Bone marrow (tissue), 2 donors: ENCODE results near the gene VWA8.
"Not testable (repeated sequence)": the region's sequence is repeated elsewhere in the genome, so short reads cannot be mapped to it uniquely, and the experiment has no call there.

Experiments used
- DNase-seq, 2 donors: peaks; one replicate each; lab custom pipeline; 2025; lab: John Stamatoyannopoulos, UW

Gene VWA8

DNA sequence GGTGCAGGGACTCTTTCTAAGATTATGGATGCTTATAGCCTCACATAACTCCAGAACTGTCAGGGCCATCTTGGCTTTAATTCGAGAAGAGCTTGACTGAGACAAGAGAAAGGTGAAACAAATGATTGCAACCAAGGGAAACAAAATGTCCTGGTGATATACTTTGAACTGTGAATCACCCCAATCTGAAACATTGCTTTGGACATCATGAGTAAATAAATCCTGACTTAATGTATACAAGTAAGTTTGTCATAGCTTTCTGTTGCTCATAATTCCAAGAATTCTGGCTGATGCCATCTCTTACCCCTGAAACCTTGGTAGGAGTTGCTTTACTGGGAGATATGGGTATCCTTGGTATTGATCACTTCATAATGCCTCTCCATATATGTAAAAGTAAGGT lies 5.8 kb upstream of the VWA8 start:
- no peak for DNase-seq

- no peak for DNase-seq
Measured at GRCh38 chr13:41962994-41963393, 2.1 kb upstream of the VWA8 start.

DNA sequence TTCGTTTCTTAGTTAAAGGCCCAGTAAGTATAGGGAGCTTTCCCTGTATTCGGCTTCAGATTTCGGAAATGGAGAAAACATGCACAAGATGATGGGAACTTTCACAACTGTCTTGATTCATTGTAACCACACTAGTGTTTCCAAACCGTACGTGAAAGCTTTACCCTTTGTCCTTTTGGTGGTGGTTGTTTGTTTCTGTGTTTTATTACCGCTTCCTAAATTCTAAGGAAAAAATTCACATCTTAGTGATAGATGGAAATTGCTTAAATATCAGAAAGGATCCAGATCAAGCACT lies 504 bp upstream of the VWA8 start:
- no peak for DNase-seq

DNA sequence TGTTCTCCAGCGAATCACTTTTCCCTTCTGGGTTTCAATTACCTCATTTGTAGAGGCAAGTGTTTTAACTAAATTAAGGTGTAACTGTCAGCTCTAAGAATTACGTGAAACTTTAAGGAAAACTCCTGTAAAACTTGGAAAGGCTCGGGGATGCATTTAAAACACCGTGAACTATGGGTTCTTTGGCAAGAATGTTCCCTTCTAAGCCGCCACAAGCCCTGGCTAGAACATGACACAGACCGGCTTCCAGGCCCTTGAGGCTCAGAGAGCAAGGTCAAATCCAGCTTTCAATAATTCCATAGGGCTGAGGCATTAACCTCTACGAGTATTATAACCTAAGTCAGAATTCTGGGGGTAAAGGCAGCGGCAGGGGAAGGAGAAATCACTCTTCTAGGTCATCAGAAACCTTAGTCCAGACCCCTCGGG lies 685 bp downstream of the VWA8 start:
- no peak for DNase-seq

DNA sequence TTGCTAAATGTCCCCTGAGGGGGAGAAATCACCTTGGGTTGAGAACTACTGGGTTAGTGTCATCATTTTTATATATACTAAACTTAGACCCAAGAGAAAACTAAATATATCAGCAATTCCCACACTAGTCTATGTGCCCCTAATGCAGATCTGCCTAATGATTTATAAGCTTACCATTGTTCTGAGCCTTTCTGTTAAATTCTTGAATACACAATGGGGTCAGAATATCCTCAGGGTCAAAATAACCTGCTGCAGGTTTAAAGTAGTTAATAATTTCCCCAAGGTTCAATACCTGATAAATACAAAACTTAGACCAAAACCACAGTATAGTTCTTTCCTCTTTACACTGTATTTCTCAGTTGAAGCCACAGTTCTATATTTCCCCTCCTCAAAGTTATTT lies 4.6 kb downstream of the VWA8 start:
- no peak for DNase-seq

DNA sequence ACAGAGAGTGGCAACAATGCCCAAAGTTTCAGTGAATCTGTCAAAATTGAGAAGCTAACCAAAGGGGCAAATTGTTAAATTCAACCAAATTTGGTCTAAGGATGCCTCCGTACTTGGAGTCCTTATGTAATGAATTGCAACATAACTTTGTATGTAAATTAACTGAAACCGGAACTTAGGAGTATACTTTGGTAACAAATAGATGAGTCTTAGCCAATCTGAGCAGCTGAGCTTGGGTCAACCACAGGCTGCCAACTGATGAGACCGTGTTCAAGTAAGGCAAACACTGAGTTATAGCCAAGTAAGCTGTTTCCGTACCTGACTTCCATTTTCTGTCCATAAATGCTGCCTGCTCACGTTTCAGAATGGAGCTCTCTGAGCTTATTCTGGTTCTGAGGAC lies 5.3 kb downstream of the VWA8 start:
- DNase-seq, result no peak

DNA sequence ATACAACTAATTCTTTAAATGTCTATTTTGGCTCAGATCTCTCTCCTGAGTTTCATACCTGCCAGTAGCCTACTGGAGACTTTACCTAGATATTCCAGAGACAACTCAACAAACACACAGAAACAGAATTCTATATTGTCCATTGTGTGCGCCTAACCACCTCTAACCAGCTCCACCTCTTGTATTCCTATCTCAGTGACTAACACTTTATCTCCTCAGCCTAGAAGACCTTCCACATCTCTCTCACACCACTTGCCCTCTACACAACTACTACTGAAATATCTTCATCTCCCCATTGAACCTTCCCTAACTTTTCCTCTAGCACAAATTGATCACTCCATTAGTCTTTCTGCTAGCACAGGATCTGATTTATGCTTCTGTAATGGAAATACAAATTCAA lies 6.7 kb downstream of the VWA8 start:
- no peak for DNase-seq

DNA sequence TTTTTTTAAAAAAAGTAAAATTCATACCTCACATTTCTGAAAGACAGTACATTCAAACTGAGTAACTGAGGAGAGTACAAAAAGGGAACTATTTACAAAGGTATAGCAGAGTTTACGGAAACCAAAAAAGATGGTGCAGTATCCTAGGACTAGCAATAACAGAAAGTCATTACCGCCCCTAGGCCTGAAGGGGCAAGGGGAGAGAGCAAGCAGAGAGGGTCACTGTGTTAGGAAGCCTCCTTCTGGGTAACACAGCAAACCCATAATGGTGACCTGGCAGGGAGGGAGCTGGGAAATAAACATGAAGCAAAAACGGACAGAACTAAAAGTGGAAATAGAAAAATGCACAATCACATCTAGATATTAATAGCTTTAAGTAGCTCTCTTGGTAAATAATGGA lies 8.2 kb downstream of the VWA8 start:
- DNase-seq, result no peak

- not testable (repeated sequence) for DNase-seq
Measured at GRCh38 chr13:41949104-41949503, 11.8 kb downstream of the VWA8 start.

DNA sequence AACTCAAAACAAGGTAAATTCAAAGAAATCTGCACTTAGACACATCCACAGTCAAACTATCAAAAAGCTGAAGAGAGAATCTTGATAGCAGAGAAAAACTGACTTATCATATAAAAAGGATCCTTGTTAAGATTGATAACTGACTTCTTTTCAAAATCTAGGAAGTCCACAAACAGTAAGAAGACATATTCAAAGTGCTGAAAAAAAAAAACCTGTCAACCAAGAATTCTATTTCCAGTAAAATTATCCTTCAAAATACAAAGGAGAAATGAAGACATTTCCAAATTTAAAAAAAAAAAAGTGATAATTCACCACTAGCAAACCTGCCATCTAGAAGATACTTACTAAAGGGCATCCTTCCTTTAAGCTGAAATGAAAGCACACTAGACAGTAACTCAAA lies 15.0 kb downstream of the VWA8 start:
- no peak for DNase-seq

- no peak for DNase-seq
Measured at GRCh38 chr13:41944635-41945397, 16.1 kb downstream of the VWA8 start.

DNA sequence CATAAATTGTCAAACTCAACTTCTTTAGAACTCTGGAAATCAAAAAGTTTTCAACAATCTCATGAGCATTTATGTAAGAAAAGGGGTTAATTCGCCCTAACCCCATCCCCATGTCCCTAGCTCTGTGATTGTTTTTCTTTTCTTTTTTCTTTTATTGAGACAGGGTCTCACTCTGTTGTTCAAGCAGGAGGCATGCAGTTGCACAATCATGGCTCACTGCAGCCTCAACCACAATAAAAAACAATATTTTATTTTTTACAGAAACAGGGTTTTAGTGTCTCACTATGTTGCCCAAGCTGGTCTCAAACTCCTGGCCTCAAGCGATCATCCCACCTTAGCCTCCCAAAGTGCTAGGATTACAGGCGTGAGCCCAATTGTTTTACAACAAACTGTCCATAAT lies 16.7 kb downstream of the VWA8 start:
- DNase-seq, result no peak

DNA sequence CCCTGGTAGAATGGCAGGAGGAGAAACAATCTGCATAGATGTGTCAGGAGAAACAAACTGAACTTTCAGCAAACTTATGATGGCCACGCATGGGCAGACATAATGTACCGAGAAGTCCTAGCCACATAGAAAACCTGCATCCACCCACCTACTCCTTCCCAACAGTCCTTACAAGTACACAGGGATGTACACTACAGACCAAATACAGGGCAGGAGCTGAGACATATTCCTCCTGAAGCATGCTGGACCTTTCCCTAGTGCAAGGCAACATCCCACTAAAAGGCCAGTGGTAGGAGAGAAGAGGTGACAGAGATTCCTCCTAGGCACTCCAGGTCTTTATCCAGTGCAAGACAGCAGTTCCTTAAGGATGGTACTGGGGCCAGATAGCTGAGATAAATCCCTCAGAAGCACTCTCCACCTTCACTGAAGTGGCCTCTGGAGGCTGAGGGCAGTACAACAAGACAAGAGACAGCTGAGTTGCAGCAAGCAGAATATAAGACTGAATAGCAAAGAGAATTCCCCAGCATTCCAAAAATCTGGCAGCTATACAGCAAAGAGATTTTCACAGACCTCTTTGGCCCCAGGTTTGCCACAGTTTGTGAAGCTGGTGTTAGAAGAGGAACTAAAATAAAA lies 18.3 kb downstream of the VWA8 start:
- DNase-seq, result no peak

DNA sequence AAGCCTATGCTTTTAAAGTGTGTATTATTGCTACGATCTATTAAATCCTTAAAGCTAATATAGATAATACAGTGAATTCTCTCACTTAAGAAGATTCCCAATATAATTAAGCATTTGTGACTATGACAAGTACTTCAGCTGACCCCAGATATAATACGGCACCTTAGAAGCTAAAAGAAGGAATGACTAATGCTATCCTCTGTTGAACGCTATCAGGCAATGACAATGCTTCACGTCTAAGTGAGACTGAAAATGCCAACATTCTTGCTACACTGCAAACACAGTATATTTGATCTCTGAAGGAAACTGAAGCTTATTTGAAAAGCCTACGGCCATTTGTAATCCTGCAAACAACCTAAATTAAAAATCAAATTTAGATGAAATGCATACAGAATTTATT lies 19.7 kb downstream of the VWA8 start:
- DNase-seq, result no peak

- no peak for DNase-seq
Measured at GRCh38 chr13:41939398-41939797, 21.5 kb downstream of the VWA8 start.

- no peak for DNase-seq
Measured at GRCh38 chr13:41938918-41939317, 22.0 kb downstream of the VWA8 start.

DNA sequence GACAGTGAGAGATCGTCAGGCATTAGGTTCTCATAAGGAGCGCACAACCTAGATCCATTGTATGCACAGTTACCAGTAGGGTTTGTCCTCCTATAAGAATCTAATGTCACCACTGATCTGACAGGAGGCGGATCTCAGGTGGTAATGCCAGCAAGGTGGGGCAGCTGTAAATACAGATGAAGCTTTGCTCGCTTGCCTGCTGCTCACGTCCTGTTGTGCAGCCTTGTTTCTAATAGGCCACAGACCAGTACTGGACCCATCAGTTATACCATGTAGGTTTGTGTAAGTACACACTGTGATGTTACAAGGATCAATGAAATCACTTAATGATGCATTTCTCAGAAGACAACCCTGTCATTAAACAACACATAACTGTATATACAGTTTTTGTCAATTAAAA lies 23.5 kb downstream of the VWA8 start:
- DNase-seq, result no peak

DNA sequence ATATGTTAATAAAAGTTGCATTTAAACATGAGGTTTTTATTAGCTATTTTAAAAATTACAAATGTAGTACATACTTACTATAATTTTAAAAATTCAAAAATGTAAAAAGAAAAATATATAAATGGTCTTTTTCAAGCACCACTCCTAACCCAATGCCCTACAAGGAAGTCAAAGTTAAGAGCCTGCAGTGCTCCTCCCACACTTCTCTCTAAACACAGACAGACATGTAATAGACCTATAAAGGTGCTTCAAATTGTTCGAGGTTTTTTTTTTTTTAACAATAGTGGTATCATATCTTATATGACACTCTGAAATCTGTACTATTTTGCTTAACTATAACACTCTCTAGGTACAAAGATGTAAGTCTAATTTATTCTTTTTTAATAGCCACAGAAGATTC lies 25.4 kb downstream of the VWA8 start:
- DNase-seq, result no peak

GRCh38 chr13:41934994-41935393 lies 25.9 kb downstream of the VWA8 start:
- no peak for DNase-seq

DNA sequence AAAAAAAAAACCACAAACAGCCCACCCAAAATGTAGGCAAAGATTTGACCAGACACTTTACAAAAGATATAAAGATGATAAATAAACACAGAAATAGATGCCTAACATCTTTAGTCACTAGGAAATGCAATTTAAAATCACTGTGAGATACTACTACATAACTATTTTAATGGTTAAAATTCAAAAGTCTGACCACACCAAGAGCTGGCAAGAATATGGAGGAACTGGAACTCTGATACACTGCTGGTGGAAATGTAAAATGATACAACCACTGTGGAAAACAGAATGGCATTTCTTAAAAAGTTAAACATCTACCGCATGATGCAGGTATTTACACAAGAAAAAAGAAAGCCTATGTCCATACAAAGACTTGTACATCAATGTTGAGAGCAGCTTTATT lies 26.8 kb downstream of the VWA8 start:
- no peak for DNase-seq

DNA sequence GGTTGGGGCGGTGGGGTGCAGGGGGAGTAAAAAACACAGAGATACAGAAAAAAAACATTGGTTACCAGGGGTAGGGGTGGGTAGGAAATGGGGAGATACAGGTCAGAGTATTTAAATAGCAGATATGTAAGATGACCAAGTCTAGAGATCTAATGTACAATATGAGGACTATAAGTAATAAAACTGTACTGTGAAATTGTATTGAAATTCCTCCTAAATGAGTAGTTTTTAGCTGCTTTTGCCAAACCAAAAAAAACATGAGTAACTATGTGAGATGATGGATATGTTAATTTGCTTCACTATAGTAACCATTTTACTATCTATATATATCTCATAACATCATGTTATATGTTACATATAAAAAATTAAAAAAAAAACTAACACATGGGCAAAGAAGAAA lies 29.6 kb downstream of the VWA8 start:
- DNase-seq, result no peak

- DNase-seq, result no peak
Measured at GRCh38 chr13:41930154-41930553, 30.8 kb downstream of the VWA8 start.

GRCh38 chr13:41928323-41928722 lies 32.6 kb downstream of the VWA8 start:
- DNase-seq, result no peak

DNA sequence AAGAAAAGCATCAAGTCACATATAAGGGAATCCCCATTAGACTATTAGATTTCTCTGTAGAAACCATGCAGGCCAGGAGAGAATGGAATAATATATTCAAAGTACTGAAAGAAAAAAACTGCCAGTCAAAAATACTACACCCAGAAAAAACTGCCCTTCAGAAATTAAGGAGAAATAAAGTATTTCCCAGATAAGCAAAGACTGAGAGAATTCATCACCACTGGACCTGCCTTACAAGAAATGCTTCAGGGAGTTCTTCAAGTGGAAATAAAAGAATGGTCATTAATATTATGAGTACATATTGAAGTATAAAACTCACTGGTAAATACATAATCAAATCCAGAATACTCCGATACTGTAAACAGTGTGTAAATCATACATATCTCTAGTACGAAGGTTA lies 35.9 kb downstream of the VWA8 start:
- no peak for DNase-seq
